ENCODE results near the gene PPP1R10. TPM values are rescaled to one million over a fixed set of nuclear protein-coding genes. Genes with fewer than 3 reads are reported as not detected.

The PPP1R10 gene
- polyA plus RNA-seq, 1 experiment = 43.2 TPM

GRCh38 chr6:30615958-30616810, 859 bp downstream of the PPP1R10 start:
- H3K27ac ChIP-seq (ENCODE audit: low read depth, low read length) = peak overlapping the region; percentile 88
- H3K27me3 ChIP-seq (ENCODE audit: control insufficient read depth, insufficient read depth, low read length) = no peaks in the 10 kb centered on the region
- POLR2A ChIA-PET = interaction anchor here (0.6 to 4.7 kb wide), 5 partner anchors 17 to 101 kb away, joined by 4 to 69 read pairs (median 9); partner anchors contain the start of genes DHX16 and MDC1
- H3K4me3 ChIP-seq (ENCODE audit: low read depth, low read length) = peak overlapping the region; percentile 94
- no peak for TF ChIP-seq CTCF (IDR thresholded peaks at IDR 0.05; ENCODE audit: low read depth, low read length)
- no peaks in the 10 kb centered on the region for H3K9me3 ChIP-seq (ENCODE audit: control insufficient read depth, insufficient read depth, low read length)
- CTCF ChIA-PET = no interaction called here
- no peak for DNase-seq (ENCODE audit: low read depth, low spot score)

- POLR2A ChIA-PET = interaction anchor here (0.6 to 4.7 kb wide), 17 partner anchors 11 to 1790 kb away, joined by 3 to 69 read pairs (median 6); partner anchors contain the start of genes ABCF1, C6orf136, DHX16 and MDC1
- peak; percentile 88 for DNase-seq (ENCODE audit: low read depth, low spot score)
Measured at GRCh38 chr6:30615219-30615957, 1.7 kb downstream of the PPP1R10 start.

GRCh38 chr6:30614843-30615218, 2.2 kb downstream of the PPP1R10 start:
- Histone ChIP-seq H3K4me3 (ENCODE audit: low read depth, low read length) (peak overlapping the region; percentile 94), H3K27ac (ENCODE audit: low read depth, low read length) (peak overlapping the region; percentile 87), H3K9me3 (ENCODE audit: control insufficient read depth, insufficient read depth, low read length) (no peaks in the 10 kb centered on the region), H3K27me3 (ENCODE audit: control insufficient read depth, insufficient read depth, low read length) (no peaks in the 10 kb centered on the region)
- ChIA-PET POLR2A (interaction anchor here (0.6 to 4.7 kb wide), 17 partner anchors 11 to 1790 kb away, joined by 3 to 69 read pairs (median 6); partner anchors contain the start of genes ABCF1, C6orf136, DHX16 and MDC1), CTCF (interaction anchor here (0.7 to 3.3 kb wide), 2 partner anchors 18 to 73 kb away, joined by 5 to 28 read pairs; no protein-coding TSS in a partner anchor)
- no peak for TF ChIP-seq CTCF (IDR thresholded peaks at IDR 0.05; ENCODE audit: low read depth, low read length)
- peak; percentile 96 for DNase-seq (ENCODE audit: low read depth, low spot score)

More at GRCh38 chr6:30615219-30615957, 1.7 kb downstream of the PPP1R10 start:
- no peak for TF ChIP-seq CTCF (IDR thresholded peaks at IDR 0.05; ENCODE audit: low read depth, low read length)
- CTCF ChIA-PET = interaction anchor here (0.7 kb wide), 1 partner anchor 73 kb away, joined by 5 read pairs; no protein-coding TSS in a partner anchor
- Histone ChIP-seq H3K27me3 (ENCODE audit: control insufficient read depth, insufficient read depth, low read length) (no peaks in the 10 kb centered on the region), H3K27ac (ENCODE audit: low read depth, low read length) (peak overlapping the region; percentile 88), H3K4me3 (ENCODE audit: low read depth, low read length) (peak overlapping the region; percentile 94), H3K9me3 (ENCODE audit: control insufficient read depth, insufficient read depth, low read length) (no peaks in the 10 kb centered on the region)

- Histone ChIP-seq H3K27me3 (ENCODE audit: control insufficient read depth, insufficient read depth, low read length) (no peaks in the 10 kb centered on the region), H3K4me3 (ENCODE audit: low read depth, low read length) (peak overlapping the region; percentile 59), H3K27ac (ENCODE audit: low read depth, low read length) (peak overlapping the region; percentile 47), H3K9me3 (ENCODE audit: control insufficient read depth, insufficient read depth, low read length) (no peaks in the 10 kb centered on the region)
- ChIA-PET POLR2A (interaction anchor here (0.6 to 4.7 kb wide), 18 partner anchors 10 to 1789 kb away, joined by 3 to 69 read pairs (median 6); partner anchors contain the start of genes ABCF1, C6orf136, DHX16 and MDC1), CTCF (interaction anchor here (0.7 to 3.3 kb wide), 3 partner anchors 17 to 74 kb away, joined by 5 to 28 read pairs (median 18); no protein-coding TSS in a partner anchor)
- no peak for TF ChIP-seq CTCF (IDR thresholded peaks at IDR 0.05; ENCODE audit: low read depth, low read length)
- no peak for DNase-seq (ENCODE audit: low read depth, low spot score)
Measured at GRCh38 chr6:30614044-30614842, 2.8 kb downstream of the PPP1R10 start.
